ENCODE measurements around the gene PNPLA8. TPM values are rescaled to one million over a fixed set of nuclear protein-coding genes. Genes with fewer than 3 reads are reported as not detected.
"Not testable (repeated sequence)": the region's sequence is repeated elsewhere in the genome, so short reads cannot be mapped to it uniquely, and the experiment has no call there.

The PNPLA8 gene
- total RNA-seq, 2 experiments from 2014 or later, result 14.1 to 14.2 TPM

GRCh38 chr7:108522780-108523179, 3.2 kb downstream of the PNPLA8 start:
- Mint-ChIP-seq H3K27ac (no peak overlapping the region), H3K27me3 (no peaks in the 10 kb centered on the region), H3K4me3 (no peak overlapping the region), H3K9me3 (peaks cover 3% of the 10 kb centered on the region), H3K4me1 (peaks cover 44% of the 10 kb centered on the region), H3K36me3 (ENCODE audit: low read depth) (peaks cover 17% of the 10 kb centered on the region)
- POLR2A ChIA-PET, result no interaction called here
- no peak for DNase-seq
- CTCF ChIA-PET, result interaction anchor here (0.9 kb wide), 1 partner anchor 9 kb away, joined by 3 read pairs; no protein-coding TSS in a partner anchor

GRCh38 chr7:108517951-108518350, 8.0 kb downstream of the PNPLA8 start:
- Mint-ChIP-seq H3K9me3 (peaks cover 3% of the 10 kb centered on the region), H3K4me3 (no peak overlapping the region), H3K27me3 (no peaks in the 10 kb centered on the region), H3K36me3 (ENCODE audit: low read depth) (peaks cover 30% of the 10 kb centered on the region), H3K27ac (no peak overlapping the region), H3K4me1 (peaks cover 17% of the 10 kb centered on the region)
- no peak for DNase-seq
- ChIA-PET POLR2A (no interaction called here), CTCF (interaction anchor here (1.4 to 1.7 kb wide), 2 partner anchors 8 to 21 kb away, joined by 6 to 7 read pairs; partner anchors contain the start of gene PNPLA8)

- CTCF ChIA-PET, result no interaction called here
- peaks cover 1% of the 10 kb centered on the region for H3K4me1 Mint-ChIP-seq
These were observed 10.3 kb downstream of the PNPLA8 start for GRCh38 chr7:108515630-108516029.

GRCh38 chr7:108515013-108515412, 10.9 kb downstream of the PNPLA8 start:
- Mint-ChIP-seq H3K36me3 (ENCODE audit: low read depth) (peaks cover 34% of the 10 kb centered on the region), H3K4me1 (peaks cover 1% of the 10 kb centered on the region), H3K9me3 (peaks cover 3% of the 10 kb centered on the region), H3K27me3 (no peaks in the 10 kb centered on the region), H3K4me3 (no peak overlapping the region), H3K27ac (no peak overlapping the region)
- ChIA-PET POLR2A (no interaction called here), CTCF (no interaction called here)
- DNase-seq, result no peak

More at GRCh38 chr7:108515630-108516029, 10.3 kb downstream of the PNPLA8 start:
- Mint-ChIP-seq H3K36me3 (ENCODE audit: low read depth) (peaks cover 32% of the 10 kb centered on the region), H3K4me3 (no peak overlapping the region), H3K27me3 (no peaks in the 10 kb centered on the region), H3K27ac (no peak overlapping the region), H3K9me3 (peaks cover 3% of the 10 kb centered on the region)
- no peak for DNase-seq
- POLR2A ChIA-PET, result no interaction called here

GRCh38 chr7:108511939-108512338, 14.0 kb downstream of the PNPLA8 start:
- CTCF ChIA-PET, result interaction anchor here (0.6 to 1.0 kb wide), 2 partner anchors 8 to 15 kb away, joined by 3 read pairs; no protein-coding TSS in a partner anchor
- Mint-ChIP-seq H3K27ac (no peak overlapping the region), H3K4me3 (no peak overlapping the region), H3K27me3 (no peaks in the 10 kb centered on the region), H3K36me3 (ENCODE audit: low read depth) (peaks cover 22% of the 10 kb centered on the region), H3K4me1 (no peaks in the 10 kb centered on the region), H3K9me3 (no peaks in the 10 kb centered on the region)
- no peak for DNase-seq
- POLR2A ChIA-PET, result no interaction called here

- H3K27me3 Mint-ChIP-seq, H3K9me3 Mint-ChIP-seq, H3K4me1 Mint-ChIP-seq, POLR2A ChIA-PET, DNase-seq, CTCF ChIA-PET, H3K27ac Mint-ChIP-seq, H3K4me3 Mint-ChIP-seq: not testable (repeated sequence)
- peaks cover 16% of the 10 kb centered on the region for H3K36me3 Mint-ChIP-seq (ENCODE audit: low read depth)
These were observed 21.4 kb downstream of the PNPLA8 start for GRCh38 chr7:108504576-108504975.

- ChIA-PET POLR2A (no interaction called here), CTCF (interaction anchor here (1.0 kb wide), 1 partner anchor 9 kb away, joined by 3 read pairs; no protein-coding TSS in a partner anchor)
- Mint-ChIP-seq H3K27ac (peak overlapping the region; percentile 13), H3K27me3 (no peaks in the 10 kb centered on the region), H3K36me3 (ENCODE audit: low read depth) (peaks cover 16% of the 10 kb centered on the region), H3K4me1 (peaks cover 3% of the 10 kb centered on the region), H3K9me3 (no peaks in the 10 kb centered on the region), H3K4me3 (no peak overlapping the region)
- DNase-seq, result no peak
These were observed 22.6 kb downstream of the PNPLA8 start for GRCh38 chr7:108503112-108504026.

GRCh38 chr7:108499566-108499965, 26.4 kb downstream of the PNPLA8 start:
- Mint-ChIP-seq H3K4me3 (no peak overlapping the region), H3K27me3 (no peaks in the 10 kb centered on the region), H3K4me1 (peaks cover 3% of the 10 kb centered on the region), H3K36me3 (ENCODE audit: low read depth) (peaks cover 16% of the 10 kb centered on the region), H3K27ac (no peak overlapping the region), H3K9me3 (no peaks in the 10 kb centered on the region)
- ChIA-PET CTCF (no interaction called here), POLR2A (no interaction called here)
- no peak for DNase-seq

- H3K36me3 Mint-ChIP-seq (ENCODE audit: low read depth), result peaks cover 16% of the 10 kb centered on the region
- DNase-seq, result no peak
- H3K27ac Mint-ChIP-seq, result no peak overlapping the region
- CTCF ChIA-PET, result interaction anchor here (0.6 kb wide), 1 partner anchor 259 kb away, joined by 4 read pairs; no protein-coding TSS in a partner anchor
- no peaks in the 10 kb centered on the region for H3K9me3 Mint-ChIP-seq
- peaks cover under 1% of the 10 kb centered on the region for H3K4me1 Mint-ChIP-seq
- no peaks in the 10 kb centered on the region for H3K27me3 Mint-ChIP-seq
- H3K4me3 Mint-ChIP-seq, result no peak overlapping the region
- POLR2A ChIA-PET, result no interaction called here
These were observed 27.5 kb downstream of the PNPLA8 start for GRCh38 chr7:108498481-108498880.

GRCh38 chr7:108497082-108497725, 28.7 kb downstream of the PNPLA8 start:
- Mint-ChIP-seq H3K9me3 (no peaks in the 10 kb centered on the region), H3K4me1 (no peaks in the 10 kb centered on the region), H3K4me3 (no peak overlapping the region), H3K27ac (no peak overlapping the region), H3K27me3 (no peaks in the 10 kb centered on the region), H3K36me3 (ENCODE audit: low read depth) (peaks cover 11% of the 10 kb centered on the region)
- ChIA-PET CTCF (interaction anchor here (0.6 to 1.6 kb wide), 6 partner anchors 10 to 230 kb away, joined by 3 to 7 read pairs (median 4); no protein-coding TSS in a partner anchor), POLR2A (no interaction called here)
- DNase-seq, result peak; percentile 63

- ChIA-PET CTCF (no interaction called here), POLR2A (no interaction called here)
- no peaks in the 10 kb centered on the region for H3K4me1 Mint-ChIP-seq
These were observed 33.2 kb downstream of the PNPLA8 start for GRCh38 chr7:108492742-108493141.

GRCh38 chr7:108488768-108489538, 37.0 kb downstream of the PNPLA8 start:
- POLR2A ChIA-PET, result no interaction called here

More at GRCh38 chr7:108492742-108493141, 33.2 kb downstream of the PNPLA8 start:
- no peak for DNase-seq
- Mint-ChIP-seq H3K9me3 (no peaks in the 10 kb centered on the region), H3K36me3 (ENCODE audit: low read depth) (peaks cover 7% of the 10 kb centered on the region), H3K27ac (no peak overlapping the region), H3K27me3 (no peaks in the 10 kb centered on the region), H3K4me3 (no peak overlapping the region)

More at GRCh38 chr7:108488768-108489538, 37.0 kb downstream of the PNPLA8 start:
- Mint-ChIP-seq H3K36me3 (ENCODE audit: low read depth) (no peaks in the 10 kb centered on the region), H3K27ac (no peak overlapping the region), H3K9me3 (no peaks in the 10 kb centered on the region), H3K27me3 (no peaks in the 10 kb centered on the region), H3K4me1 (no peaks in the 10 kb centered on the region), H3K4me3 (no peak overlapping the region)
- CTCF ChIA-PET, result no interaction called here
- DNase-seq, result no peak
